Sciatic nerve (tissue), 2 donors: ENCODE results near the gene PRR33. TPM values are rescaled to one million over a fixed set of nuclear protein-coding genes. Genes with fewer than 3 reads are reported as not detected.
A peak's percentile ranks its signal among the peaks of the same experiment; 100 is the strongest.

Source experiments
- ATAC-seq: fragments of 200-7000 bp; cut with Tn5 transposase; one replicate; pipeline ENCODE4 v1.9.1; 2020; ENCODE audit warnings: mild to moderate bottlenecking, moderate library complexity
- DNase-seq: peaks from one replicate; pipeline ENCODE4 v3.0.0-alpha.2; 2020; ENCODE audit warnings: low spot score
- intact Hi-C: fragments of 100-400 bp; cut with DNase I; formaldehyde crosslinking; loops from one replicate; pipeline ENCODE4 v1.14.2; 2022
- microRNA-seq: library from miRNA; unstranded; fragments of <30 nt; microRNA quantifications from one replicate; pipeline ENCODE4 v1.2.0, GENCODE V29; 2020
- total RNA-seq: library from RNA; stranded (reverse); fragmentation: NEBNext Ultra II Directional; extraction: Animal tissue kit (Norgen Biotek cat#: 25700); gene quantifications from one replicate; pipeline ENCODE4 v1.2.1, GENCODE V29; 2021
- donor health status: DM: no; HTN: no; CAD: no.
- donor health status: DM: no; HTN: no; CAD: no.

Gene PRR33
- total RNA-seq, 1 donor from 2014 or later: not detected

DNA sequence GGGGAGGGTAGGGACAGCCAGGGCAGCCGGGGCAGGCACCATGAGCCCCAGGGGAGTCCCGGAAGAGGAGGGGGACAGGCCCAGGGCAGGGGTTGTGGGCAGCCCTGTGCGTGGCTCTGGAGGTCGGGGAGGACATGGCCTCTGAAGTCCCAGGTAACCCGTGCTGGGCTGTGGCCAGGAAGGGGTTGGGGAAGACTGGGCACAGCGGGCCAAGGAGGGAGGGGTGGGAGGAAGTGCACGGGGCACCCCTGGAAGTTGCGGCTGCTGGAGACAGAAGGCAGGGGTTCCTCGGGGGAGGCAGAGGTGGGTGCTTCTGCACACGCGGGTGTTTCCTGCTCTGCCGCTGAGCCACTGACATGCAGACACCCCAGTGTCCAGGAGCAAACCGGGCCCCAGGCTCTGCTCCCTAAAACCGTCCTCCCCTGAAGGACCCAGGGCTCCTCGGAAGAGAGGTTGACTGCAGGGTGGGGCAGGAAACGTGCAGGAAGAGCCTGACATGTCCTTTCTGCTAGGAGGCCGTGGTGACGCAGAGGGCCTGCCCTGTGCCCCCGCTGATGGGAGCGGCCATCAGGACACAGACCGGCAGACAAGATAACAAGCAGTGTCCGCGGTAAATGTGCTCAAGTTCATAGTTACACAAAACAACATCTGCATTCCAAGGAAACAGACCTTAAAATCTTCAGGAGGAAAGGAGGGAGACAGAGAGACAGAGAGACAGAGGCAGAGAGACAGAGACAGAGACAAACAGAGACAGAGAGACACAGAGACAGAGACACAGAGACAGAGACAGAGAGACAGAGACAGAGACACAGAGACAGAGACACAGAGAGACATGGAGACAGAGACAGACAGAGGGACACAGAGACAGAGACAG, 47.2 kb downstream of the PRR33 start:
- intact Hi-C loops: no loop called here
- DNase-seq (no peak), ATAC-seq (peak; percentile 88)

DNA sequence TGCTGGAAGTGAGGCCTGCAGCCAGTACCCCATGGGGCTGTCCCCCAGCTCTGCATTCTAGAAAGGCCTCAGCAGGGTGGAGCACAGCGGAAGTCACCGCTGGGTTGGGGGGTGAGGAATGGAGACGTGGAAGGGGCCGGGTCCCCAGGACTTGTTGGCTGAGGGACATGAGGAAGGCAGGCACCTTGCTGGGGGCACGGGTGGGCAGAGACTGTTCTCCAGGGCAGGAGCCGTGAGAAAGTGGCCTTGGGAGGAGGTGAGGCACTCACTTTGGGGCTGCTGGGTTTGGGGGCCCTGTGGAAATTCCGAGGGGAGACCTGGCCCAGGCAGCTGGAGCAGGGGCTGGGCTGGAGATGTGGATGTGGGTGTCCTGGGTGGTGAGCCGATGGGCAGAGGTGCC, 47.9 kb downstream of the PRR33 start:
- ATAC-seq (no peak), DNase-seq (no peak)
- intact Hi-C loops: no loop called here

DNA sequence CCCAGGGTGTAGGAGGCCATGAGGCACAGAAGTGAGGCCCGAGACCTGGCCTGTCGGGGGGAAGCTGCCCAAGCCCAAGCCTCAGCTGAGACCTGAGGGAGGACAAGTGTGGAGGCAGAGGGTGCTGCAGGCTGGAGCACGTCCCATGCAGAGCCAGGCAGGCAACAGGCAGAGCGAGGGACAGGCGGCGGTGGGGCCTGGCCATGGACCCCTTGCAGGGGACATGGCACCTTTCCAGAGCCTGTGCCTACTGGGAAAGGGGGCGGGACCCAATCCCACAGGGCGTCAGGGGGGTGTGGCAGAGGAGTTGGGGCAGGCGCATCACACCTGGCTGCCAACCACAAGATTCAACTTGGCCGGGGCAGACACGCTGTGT, 48.6 kb downstream of the PRR33 start:
- DNase-seq (no peak), ATAC-seq (no peak)
- intact Hi-C loops: no loop called here

DNA sequence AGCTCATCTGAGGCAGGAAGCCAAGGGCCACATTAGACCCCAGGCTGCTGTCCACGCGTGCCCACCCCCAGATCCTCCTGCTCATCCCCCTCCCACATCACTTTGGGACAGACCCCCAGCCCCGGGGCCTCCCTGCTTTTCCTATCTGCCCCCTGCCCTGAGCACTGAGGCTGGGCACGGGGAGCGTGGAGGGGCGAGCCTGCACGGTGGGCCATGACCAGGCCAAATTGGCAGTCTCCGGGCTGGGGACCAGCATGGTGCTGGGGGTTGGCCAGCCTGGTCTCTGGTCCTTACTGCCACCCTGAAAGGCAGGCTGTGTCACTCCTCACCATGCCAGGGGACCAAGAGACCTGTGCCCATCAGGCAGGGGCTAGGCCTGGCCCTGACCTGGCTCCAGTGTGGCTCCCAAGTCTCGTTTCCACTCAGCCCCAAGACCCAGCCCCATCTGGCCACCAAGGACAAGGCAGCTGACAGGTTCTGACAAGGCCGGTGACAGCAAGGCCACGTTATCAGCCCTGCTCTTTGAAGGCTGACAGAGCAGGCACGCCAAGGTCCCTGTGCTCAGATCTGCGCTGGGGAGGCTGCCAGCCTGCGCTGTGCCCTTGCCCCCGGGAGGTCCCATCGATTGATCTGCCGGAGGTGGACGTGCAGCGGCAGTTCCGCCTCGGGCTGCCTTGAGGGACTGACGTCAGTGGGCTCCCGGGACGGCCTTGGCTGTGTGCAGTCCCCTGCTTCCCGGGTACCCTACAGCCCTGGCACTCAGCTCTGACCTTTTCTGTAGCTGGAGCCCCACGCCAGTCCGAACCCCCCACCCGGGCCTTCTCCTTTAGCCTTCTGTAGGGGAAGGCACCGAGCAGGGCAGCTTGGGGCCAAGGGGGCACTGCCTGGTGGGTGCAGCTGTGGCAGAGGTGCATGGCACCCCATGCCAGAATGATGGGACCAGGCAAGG, 49.3 kb downstream of the PRR33 start:
- ATAC-seq: no peak
- no peak for DNase-seq
- intact Hi-C loops: no loop called here

DNA sequence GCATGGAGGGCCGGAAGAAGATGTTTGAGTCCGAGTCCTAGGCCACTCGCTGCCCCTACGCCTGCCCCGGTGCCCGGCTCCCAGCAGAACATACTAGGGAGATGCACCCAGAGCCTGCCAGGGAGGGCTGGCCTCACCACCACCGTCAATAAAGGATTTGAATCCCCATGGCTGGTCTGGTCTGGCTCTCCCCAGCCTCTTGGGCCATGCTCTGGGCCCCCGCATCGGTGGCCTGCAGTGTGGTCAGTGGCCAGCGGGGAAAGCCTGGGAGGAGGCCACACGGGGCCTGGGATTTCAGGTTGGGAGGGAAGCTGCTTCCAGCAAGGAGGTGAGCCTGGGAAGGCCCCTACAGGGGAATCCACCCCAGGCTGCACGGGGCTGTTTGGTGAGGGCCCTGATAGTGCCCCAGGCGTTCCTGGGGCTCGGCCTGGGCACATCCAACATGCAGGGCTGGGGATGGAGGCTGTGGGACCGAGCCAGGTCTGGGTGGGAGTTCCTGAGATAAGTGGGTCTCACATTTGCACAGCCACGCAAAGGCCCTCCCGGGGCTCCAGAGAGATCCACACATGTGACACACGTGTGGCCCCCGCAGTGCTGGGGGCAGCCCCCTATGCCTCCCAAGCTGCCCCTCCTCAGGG, 50.1 kb downstream of the PRR33 start:
- no peak for ATAC-seq
- intact Hi-C loops: no loop called here
- no peak for DNase-seq

DNA sequence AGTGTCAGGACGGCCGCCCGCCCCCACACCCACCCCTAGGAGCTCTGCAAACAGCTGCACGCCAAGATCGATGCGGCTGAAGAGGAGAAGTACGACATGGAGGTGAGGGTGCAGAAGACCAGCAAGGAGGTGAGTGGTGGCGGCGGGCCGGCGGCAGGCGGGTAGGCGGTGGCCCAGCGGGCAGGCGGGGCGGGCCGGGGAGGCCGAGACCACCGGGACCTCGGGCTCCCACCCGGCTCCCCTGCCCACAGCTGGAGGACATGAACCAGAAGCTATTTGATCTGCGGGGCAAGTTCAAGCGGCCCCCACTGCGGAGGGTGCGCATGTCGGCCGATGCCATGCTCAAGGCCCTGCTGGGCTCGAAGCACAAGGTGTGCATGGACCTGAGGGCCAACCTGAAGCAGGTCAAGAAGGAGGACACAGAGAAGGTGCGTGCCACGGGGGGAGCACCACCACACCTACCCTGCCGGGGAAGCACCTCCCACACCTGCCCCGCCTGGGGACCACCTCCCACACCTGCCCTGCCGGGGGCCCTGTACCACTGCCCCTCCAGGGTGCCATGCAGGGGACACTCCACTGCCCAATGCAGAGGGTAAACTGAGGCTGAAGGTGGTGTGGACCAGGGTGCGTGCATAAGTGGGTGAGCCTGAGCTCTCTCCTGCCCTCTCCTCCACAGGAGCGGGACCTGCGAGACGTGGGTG, 50.8 kb downstream of the PRR33 start:
- intact Hi-C loops: no loop called here
- ATAC-seq: no peak

DNA sequence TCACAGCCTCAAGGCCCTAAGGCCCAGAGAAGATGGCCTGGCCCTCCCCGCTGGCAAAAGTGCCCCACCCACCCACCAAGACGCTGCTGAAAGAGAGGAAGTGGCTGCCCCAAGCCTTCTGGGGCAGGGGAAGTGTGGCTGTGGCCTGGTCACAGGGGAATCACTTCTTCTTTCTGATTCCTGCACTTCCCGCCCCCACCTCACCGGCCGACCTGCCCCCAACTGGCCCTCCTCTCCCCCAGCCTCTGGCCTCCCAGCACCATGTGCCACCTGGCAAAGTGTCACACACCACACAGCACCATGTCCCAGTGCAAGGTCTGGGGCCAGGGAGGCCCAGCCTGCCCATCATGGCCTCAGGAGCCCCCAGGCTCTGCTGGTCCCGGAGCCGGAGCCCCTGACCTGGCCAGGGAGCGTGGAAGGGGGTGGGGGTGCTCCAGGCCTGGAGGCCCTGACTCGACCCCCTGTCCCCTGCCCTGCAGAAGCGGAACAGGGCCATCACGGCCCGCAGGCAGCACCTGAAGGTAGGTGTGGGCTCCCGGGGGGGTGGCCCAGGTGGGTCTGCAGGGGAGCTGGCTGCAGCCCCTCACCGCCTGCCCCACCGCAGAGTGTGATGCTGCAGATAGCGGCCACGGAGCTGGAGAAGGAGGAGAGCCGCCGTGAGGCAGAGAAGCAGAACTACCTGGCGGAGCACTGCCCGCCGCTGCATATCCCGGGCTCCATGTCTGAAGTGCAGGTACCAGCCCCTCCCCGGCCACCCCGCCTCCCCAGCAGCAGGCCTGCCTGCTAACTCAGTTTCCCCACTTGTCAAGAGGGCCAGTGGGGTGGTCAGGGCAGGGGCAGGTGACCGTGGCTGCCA, 51.5 kb downstream of the PRR33 start:
- DNase-seq (no peak), ATAC-seq (peak; percentile 7)
- intact Hi-C loops: loop anchor here (5.0 kb wide), 1 partner anchor 312 kb away; no protein-coding TSS in a partner anchor

More for the DNA sequence above, 50.8 kb downstream of the PRR33 start:
- no peak for DNase-seq

DNA sequence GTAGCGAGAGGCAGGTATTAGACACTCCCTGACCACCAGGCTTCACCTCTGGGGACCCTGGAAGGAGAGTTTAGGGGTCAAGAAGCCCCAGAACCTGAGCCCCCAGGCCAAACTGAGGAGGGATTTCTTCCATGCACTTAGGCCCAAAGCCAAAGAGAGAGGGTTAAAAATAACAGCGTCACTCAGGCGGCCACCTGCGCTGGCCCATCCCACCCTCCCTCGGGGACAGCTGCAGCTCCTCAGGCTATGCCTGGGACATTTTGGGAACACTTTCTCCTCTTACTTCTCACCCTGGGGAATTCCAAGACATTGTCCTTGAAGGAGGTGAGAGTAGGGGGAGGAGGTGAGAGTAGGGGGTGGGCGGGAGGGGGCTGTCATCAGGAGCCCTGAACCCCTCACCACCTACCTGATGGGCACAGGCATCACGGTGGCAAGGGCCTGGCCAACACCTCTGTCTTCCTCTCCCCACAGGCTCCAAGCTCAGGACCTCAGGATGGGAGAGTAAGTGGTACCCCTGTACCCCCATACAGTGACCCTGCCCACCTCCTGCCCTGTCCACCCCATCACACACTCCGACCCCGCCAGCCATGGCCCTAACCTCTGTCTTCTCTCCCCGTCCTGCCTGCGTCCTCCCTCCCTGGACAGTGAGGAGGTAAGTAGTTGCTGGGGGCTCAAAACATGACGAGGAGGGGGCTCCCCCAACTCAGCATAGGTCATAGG, 52.3 kb downstream of the PRR33 start:
- intact Hi-C loops: loop anchor here (5.0 kb wide), 1 partner anchor 313 kb away; no protein-coding TSS in a partner anchor
- DNase-seq (no peak), ATAC-seq (no peak)

DNA sequence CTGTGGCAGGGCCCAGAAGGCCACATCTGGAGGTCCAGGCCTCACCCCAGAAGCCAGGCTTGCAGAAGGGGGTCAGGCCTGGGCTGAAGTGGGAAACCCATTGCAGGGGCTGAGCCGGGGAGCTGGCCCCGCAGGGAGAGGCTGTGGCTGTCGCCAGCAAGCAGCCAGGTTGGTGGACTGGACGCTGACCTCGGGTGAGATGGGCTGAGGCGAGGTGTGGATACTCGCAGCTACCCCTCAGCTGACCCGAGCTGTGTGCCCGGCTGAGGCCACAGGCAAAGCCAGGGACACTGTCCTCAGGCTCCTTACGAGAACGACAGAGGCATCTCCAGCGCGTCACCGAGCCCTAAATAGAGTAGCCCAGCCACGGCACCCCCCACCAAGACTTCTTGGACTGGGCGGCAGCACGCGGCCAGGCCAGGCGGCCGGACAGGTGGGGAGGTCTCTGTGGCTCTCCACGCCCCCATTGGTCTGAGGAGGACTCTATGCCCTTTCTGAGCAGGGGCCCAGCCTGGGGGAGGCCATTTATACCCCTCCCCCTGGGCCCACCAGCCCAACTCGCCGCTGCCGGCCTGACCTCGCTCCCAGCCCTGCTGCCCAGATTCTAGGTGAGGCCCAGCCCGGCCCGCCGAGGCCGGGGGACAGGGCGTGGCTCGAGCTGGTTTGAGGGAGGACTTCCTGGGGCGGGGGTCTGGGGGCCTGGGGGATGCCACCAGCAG, 53.1 kb downstream of the PRR33 start, which contains the start of gene TNNI2:
Gene TNNI2 (plus strand): TSS at position 556 of the 719 bp plus-strand sequence. CDS start 716 bp downstream, outside the sequence.
- DNase-seq: no peak
- intact Hi-C loops: loop anchor here (5.0 kb wide), 1 partner anchor 314 kb away; no protein-coding TSS in a partner anchor
- ATAC-seq: no peak

Small RNA genes lying within 50 kb of the gene (microRNA-seq; reads per million reads assigned to microRNA genes)
- not detected for gene MIR4298
- not detected for gene MIR7847

Other genes starting within 250 kb of the PRR33 start
- not detected for gene KRTAP5-6, start 194.7 kb downstream of the PRR33 start, total RNA-seq
- gene IFITM10, start 141.3 kb downstream of the PRR33 start, total RNA-seq: 3.4 TPM
- 554 TPM for gene CTSD, start 128.0 kb downstream of the PRR33 start, total RNA-seq
- gene SYT8, start 56.9 kb downstream of the PRR33 start, total RNA-seq: 1.1 TPM
- gene TNNI2, start 52.9 kb downstream of the PRR33 start, total RNA-seq: not detected
- 89.6 TPM for gene LSP1, start 38.8 kb downstream of the PRR33 start, total RNA-seq
- 35.6 TPM for gene TNNT3, start 27.8 kb upstream of the PRR33 start, total RNA-seq
- gene MRPL23, start 55.4 kb upstream of the PRR33 start, total RNA-seq: 39.5 TPM
- 1,096 TPM for gene H19, start 105.9 kb upstream of the PRR33 start, total RNA-seq
- gene IGF2, start 247.5 kb upstream of the PRR33 start, total RNA-seq: 473 TPM